Gastrocnemius medialis (tissue), 4 donors: ENCODE results near the gene FAM162B. TPM values are rescaled to one million over a fixed set of nuclear protein-coding genes. Genes with fewer than 3 reads are reported as not detected.
A peak's percentile ranks its signal among the peaks of the same experiment; 100 is the strongest.
"Not testable (repeated sequence)": the region's sequence is repeated elsewhere in the genome, so short reads cannot be mapped to it uniquely, and the experiment has no call there.

Experiments
- ATAC-seq, 2 donors: fragments of 150-250 bp; one replicate each; pipeline ENCODE4 v1.9.1; 2016
- DNase-seq, 2 donors: peaks; one replicate each; pipeline ENCODE4 v3.0.0-alpha.2; 2019
- H3K27ac ChIP-seq, 4 donors: fragments of 200-600 bp; sonication (generic); 1 replicate in 1 of 4; 2 replicates in 3 of 4; pipeline ENCODE4 v1.5.1; 2016 to 2018; ENCODE audit warnings: mild to moderate bottlenecking in 2 of 4, moderate library complexity in 1 of 4
- H3K27me3 ChIP-seq, 3 donors: fragments of 200-600 bp; sonication (generic) in 2 of 3; 1 replicate in 1 of 3; 2 replicates in 2 of 3; pipeline versions ENCODE4 v1.5.1 to v1.6.0; 2016 to 2019; ENCODE audit warnings: mild to moderate bottlenecking in 1 of 3, moderate library complexity in 1 of 3
- H3K36me3 ChIP-seq, 2 donors: fragments of 200-600 bp; sonication (generic) in 1 of 2; one replicate each; pipeline ENCODE4 v1.5.1; 2017 to 2018
- H3K4me1 ChIP-seq, 2 donors: fragments of 200-600 bp; sonication (generic) in 1 of 2; one replicate each; pipeline ENCODE4 v1.5.1; 2016 to 2017; ENCODE audit warnings: mild to moderate bottlenecking in 2 of 2
- H3K4me3 ChIP-seq, 4 donors: fragments of 200-600 bp; sonication (generic) in 3 of 4; 1 replicate in 1 of 4; 2 replicates in 3 of 4; pipeline ENCODE4 v1.5.1; 2016 to 2019; ENCODE audit warnings: mild to moderate bottlenecking in 2 of 4
- H3K9me3 ChIP-seq, 3 donors: fragments of 200-600 bp; sonication (generic) in 2 of 3; 1 replicate in 1 of 3; 2 replicates in 2 of 3; pipeline ENCODE4 v1.5.1; 2016 to 2019
- POLR2A ChIP-seq, 2 donors: fragments of 450-650 bp; IDR thresholded peaks; one replicate each; pipeline ENCODE4 v1.6.1; 2017; ENCODE audit warnings: antibody characterized with exemption in 2 of 2, mild to moderate bottlenecking in 2 of 2, moderate library complexity in 2 of 2
- in situ Hi-C, 4 donors: fragments of 200-750 bp; cut with MboI; loops; one replicate each; pipeline versions ENCODE4 v1.15.0 to v1.8.0; 2017; ENCODE audit warnings: low sequenced_read_pairs in 4 of 4
- intact Hi-C: fragments of 100-400 bp; cut with DNase I; formaldehyde crosslinking; loops from one replicate; pipeline ENCODE4 v1.15.1; 2023; ENCODE audit warnings: low total_unique reads
- total RNA-seq, 4 donors: library from RNA; depleted of rRNA; stranded (reverse); fragments of >200 nt; gene quantifications; one replicate each; pipeline versions ENCODE4 v1.1.0 to v1.2.3, GENCODE V29; 2016
- TF ChIP-seq, protein P1 (sequence below), 5 experiments: fragments of 450-650 bp in 3 of 5; fragments of 200-600 bp in 2 of 5; sonication (generic) in 2 of 5; IDR thresholded peaks in 4 of 5; conservative IDR thresholded peaks in 1 of 5; 1 replicate in 4 of 5; 2 replicates in 1 of 5; pipeline ENCODE4 v1.5.1; 2016 to 2019; ENCODE audit warnings: antibody characterized with exemption in 5 of 5, mild to moderate bottlenecking in 3 of 5, moderate library complexity in 3 of 5

The FAM162B gene
- total RNA-seq, 4 donors from 2014 or later, result 1.8 to 8.2 (median 3.6) TPM

DNA sequence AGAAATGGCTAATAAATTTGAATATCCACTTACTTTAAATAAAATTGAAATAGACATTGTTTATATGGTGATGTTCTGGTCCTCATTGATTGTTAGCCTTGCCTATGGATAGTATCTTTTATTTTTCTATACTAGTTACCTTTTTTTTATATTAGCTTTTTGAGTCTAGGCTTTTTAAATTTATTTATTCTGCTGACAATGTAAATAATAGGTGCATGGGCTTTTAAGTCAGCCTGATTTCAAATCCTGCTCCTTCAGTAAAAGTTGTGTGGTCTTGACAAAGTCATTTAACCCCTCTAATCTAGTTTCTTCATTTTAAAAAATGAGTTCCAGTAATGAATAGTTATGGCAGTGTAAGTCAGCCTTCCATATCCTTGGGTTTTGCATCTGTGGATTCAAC lies 38.6 kb downstream of the FAM162B start:
- intact Hi-C loops, result no loop called here
- Histone ChIP-seq H3K4me3 (no peak overlapping the region), H3K27ac (no peak overlapping the region), H3K9me3 (no peaks in the 10 kb centered on the region), H3K4me1 (no peaks in the 10 kb centered on the region), H3K36me3 (peaks cover 0 to 49% of the 10 kb centered on the region in 2 donors), H3K27me3 (no peaks in the 10 kb centered on the region)
- in situ Hi-C loops, result no loop called here
- no peak for DNase-seq
- TF ChIP-seq, protein P1, sequence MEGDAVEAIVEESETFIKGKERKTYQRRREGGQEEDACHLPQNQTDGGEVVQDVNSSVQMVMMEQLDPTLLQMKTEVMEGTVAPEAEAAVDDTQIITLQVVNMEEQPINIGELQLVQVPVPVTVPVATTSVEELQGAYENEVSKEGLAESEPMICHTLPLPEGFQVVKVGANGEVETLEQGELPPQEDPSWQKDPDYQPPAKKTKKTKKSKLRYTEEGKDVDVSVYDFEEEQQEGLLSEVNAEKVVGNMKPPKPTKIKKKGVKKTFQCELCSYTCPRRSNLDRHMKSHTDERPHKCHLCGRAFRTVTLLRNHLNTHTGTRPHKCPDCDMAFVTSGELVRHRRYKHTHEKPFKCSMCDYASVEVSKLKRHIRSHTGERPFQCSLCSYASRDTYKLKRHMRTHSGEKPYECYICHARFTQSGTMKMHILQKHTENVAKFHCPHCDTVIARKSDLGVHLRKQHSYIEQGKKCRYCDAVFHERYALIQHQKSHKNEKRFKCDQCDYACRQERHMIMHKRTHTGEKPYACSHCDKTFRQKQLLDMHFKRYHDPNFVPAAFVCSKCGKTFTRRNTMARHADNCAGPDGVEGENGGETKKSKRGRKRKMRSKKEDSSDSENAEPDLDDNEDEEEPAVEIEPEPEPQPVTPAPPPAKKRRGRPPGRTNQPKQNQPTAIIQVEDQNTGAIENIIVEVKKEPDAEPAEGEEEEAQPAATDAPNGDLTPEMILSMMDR (IDR thresholded peaks at IDR 0.05 in 4 of 5, conservative IDR thresholded peaks at IDR 0.05 in 1 of 5), result no peak
- TF ChIP-seq POLR2A (IDR thresholded peaks at IDR 0.05), result no peak
- ATAC-seq, result no peak

DNA sequence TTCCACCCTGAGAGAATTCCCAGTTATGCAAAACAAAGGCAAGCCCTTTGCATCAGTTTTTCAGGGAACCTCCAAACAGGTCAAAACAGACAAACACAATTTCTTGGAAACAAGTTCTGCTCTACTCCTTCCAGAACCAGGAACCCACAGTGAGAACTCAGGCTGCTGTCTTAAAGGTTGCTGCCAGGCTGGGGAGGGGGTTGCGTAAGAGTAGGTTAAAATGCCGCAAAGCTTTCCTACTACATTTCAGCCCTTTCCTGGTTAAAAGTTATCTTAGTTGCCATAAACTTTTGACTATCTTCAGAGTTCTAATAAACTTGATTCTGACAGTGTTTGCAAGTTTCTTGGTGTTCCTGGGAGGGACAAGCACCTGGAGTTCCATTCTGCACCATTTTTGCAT lies 50.8 kb downstream of the FAM162B start:
- Histone ChIP-seq H3K27me3 (no peaks in the 10 kb centered on the region), H3K4me1 (no peaks in the 10 kb centered on the region), H3K27ac (no peak overlapping the region), H3K4me3 (no peak overlapping the region), H3K36me3 (peaks cover 0 to 41% of the 10 kb centered on the region in 2 donors), H3K9me3 (no peaks in the 10 kb centered on the region)
- in situ Hi-C loops (no loop called here), intact Hi-C loops (no loop called here)
- TF ChIP-seq POLR2A (IDR thresholded peaks at IDR 0.05), result no peak
- TF ChIP-seq, protein P1 (IDR thresholded peaks at IDR 0.05 in 4 of 5, conservative IDR thresholded peaks at IDR 0.05 in 1 of 5), result no peak
- ATAC-seq (no peak), DNase-seq (no peak)

DNA sequence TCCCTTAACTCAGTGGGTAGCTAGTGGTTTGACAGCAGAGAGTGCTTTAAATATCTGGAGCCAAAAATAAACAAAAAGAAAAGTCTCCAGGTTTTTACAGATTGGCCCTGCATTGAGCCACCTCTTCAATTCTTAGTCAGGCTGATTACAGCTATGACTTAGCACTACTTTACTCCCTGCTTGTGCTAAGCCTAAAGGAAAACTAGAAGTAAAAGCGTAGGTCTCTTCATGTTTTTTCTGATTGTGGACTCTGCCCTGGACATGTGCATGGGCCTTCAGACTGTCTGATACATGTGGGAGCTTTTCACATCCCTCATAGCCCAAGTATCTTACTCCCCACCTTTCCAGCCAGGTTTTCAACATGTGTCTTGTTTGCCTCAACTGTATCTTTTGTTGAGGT lies 51.2 kb downstream of the FAM162B start:
- DNase-seq, result no peak
- Histone ChIP-seq H3K36me3 (peaks cover 0 to 39% of the 10 kb centered on the region in 2 donors), H3K27ac (no peak overlapping the region), H3K4me3 (no peak overlapping the region), H3K9me3 (no peaks in the 10 kb centered on the region), H3K27me3 (no peaks in the 10 kb centered on the region), H3K4me1 (no peaks in the 10 kb centered on the region)
- in situ Hi-C loops, result no loop called here
- ATAC-seq, result no peak
- intact Hi-C loops, result no loop called here
- TF ChIP-seq, protein P1 (IDR thresholded peaks at IDR 0.05 in 4 of 5, conservative IDR thresholded peaks at IDR 0.05 in 1 of 5), result no peak
- TF ChIP-seq POLR2A (IDR thresholded peaks at IDR 0.05), result no peak

DNA sequence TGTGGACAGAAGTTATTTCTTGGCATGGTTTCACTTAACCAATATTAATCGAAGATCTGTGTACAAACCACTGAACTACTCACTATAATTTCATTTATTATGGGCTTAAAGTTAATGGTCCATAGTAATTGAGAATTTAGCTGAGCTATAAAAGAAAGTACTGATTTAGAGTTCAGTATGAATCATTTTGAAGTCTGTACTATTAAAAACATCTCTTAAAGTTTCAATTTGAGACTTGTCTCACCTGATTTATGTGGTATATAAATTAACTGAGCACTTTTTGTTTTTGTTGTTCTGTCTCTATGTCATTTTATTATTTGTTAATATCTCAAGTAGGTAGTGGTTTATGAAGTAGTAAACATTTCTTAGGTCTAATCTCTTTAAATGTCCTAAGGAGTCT lies 59.6 kb downstream of the FAM162B start:
- no peak for ATAC-seq
- Histone ChIP-seq H3K4me3 (no peak overlapping the region), H3K27me3 (no peaks in the 10 kb centered on the region), H3K9me3 (no peaks in the 10 kb centered on the region), H3K27ac (no peak overlapping the region), H3K4me1 (peaks cover 5 to 9% of the 10 kb centered on the region in 2 donors), H3K36me3 (no peaks in the 10 kb centered on the region)
- TF ChIP-seq, protein P1 (IDR thresholded peaks at IDR 0.05 in 4 of 5, conservative IDR thresholded peaks at IDR 0.05 in 1 of 5), result no peak
- TF ChIP-seq POLR2A (IDR thresholded peaks at IDR 0.05), result no peak
- no peak for DNase-seq
- intact Hi-C loops (no loop called here), in situ Hi-C loops (no loop called here)

DNA sequence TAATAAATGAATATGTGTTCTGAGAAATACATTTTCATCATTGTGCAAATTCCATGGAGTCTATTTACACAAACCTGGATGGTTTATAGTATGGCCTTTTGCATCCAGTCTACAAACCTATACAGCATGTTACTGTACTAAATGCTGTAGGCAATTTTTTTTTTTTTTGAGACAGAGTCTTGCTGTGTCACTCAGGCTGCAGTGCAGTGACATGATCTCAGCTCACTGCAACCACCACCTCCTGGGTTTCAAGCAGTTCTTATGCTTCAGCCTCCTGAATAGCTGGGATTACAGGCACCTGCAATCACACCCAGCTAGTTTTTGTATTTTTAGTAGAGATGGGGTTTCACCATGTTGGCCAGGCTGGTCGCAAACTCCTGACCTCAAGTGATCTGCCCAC lies 61.6 kb downstream of the FAM162B start:
- intact Hi-C loops, H3K4me3 ChIP-seq, DNase-seq, in situ Hi-C loops, H3K27me3 ChIP-seq, H3K9me3 ChIP-seq, H3K36me3 ChIP-seq, H3K4me1 ChIP-seq: not testable (repeated sequence)
- peak in 1 of 2 donors; percentile 82 for ATAC-seq
- H3K27ac ChIP-seq, result peak overlapping the region in 1 of 4 donors; percentile 51

Other genes starting within 250 kb of the FAM162B start
- gene TRAPPC3L, start 220.0 kb downstream of the FAM162B start, total RNA-seq, result not detected
- not detected for gene CALHM4, start 212.0 kb downstream of the FAM162B start, total RNA-seq
- gene RWDD1, start 194.2 kb downstream of the FAM162B start, total RNA-seq, result 10 to 100 TPM; 42.1 to 63.8 (median 51.2) TPM
- 1 to 10 TPM in 1 of 4 donors, under 1 TPM in 2, not detected in 1; 0.16 to 2.8 (median 0.56) TPM for gene RSPH4A, start 149.2 kb downstream of the FAM162B start, total RNA-seq
- 1 to 10 TPM; 2.8 to 3.8 (median 3.3) TPM for gene ZUP1, start 97.0 kb downstream of the FAM162B start, total RNA-seq
- gene KPNA5, start 84.5 kb downstream of the FAM162B start, total RNA-seq, result 10 to 100 TPM in 3 of 4 donors, 1 to 10 TPM in 1; 7.2 to 14.8 (median 12.9) TPM
- gene GPRC6A, start 63.4 kb upstream of the FAM162B start, total RNA-seq, result not detected
- gene RFX6, start 111.5 kb upstream of the FAM162B start, total RNA-seq, result not detected